NCI-H2029 treated with DMSO at 0.1 percent for 48 hours (cell line): ENCODE results near the gene TSHZ2.
"Not testable (repeated sequence)": the region's sequence is repeated elsewhere in the genome, so short reads cannot be mapped to it uniquely, and the experiment has no call there.

ENCODE experiments used
- DNase-seq: peaks from one replicate; lab custom pipeline; 2025; lab: John Stamatoyannopoulos, UW

Gene TSHZ2

GRCh38 chr20:53513489-53514298, 541.5 kb downstream of the TSHZ2 start:
- DNase-seq: no peak

DNA sequence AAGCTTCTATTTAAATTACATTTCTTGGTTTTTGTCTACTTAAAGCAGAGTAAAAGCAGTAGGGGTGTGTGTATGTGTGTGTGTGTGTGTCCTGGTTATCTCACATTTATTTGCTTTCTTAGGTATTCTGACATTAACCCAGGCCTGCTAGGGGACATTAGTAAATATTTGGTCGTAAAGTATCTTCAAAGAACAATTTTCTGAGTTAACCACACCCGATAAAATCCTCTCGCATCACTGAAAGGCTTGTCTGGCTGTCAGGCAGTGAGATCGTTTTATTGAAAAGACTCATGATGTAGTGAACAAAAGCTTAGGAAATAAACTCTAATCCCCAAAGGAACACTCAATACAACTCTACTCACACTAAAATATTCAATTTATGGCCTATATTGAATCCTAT, 543.6 kb downstream of the TSHZ2 start:
- no peak for DNase-seq

DNA sequence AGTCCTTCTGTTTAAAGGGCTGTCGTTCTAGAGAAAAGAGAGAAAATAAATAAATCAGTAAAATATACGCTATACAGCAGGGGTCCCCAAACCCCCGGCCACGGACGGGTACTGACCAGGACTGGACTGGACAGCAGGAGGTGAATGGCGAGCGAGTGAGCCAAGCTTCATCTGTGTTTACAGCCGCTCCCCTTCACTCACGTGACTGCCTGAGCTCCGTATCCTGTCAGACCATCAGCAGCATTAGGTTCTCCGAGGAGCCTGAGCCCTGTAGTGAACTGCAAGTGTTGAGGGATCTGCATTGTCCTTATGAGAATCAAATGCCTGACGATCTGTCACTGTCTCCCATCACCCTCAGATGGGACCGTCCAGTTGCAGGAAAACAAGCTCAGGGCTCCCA, 545.0 kb downstream of the TSHZ2 start:
- DNase-seq: no peak

DNA sequence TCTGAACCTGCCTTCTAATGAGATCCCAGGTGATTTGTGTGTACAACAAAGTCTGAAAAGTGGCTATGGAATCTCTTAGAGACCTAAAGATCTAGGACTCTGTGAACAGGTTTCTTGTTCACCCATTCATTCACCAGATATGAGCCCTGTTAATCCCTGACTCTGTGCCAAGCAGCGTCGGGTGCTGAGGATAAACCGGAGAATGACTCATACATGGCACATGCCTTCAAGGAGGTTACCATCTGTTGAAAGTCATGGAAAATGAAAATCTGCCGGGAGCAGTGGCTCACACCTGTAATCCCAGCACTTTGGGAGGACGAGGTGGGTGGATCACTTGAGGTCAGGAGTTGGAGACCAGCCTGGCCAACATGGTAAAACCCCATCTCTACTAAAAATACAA, 549.3 kb downstream of the TSHZ2 start:
- not testable (repeated sequence) for DNase-seq

DNA sequence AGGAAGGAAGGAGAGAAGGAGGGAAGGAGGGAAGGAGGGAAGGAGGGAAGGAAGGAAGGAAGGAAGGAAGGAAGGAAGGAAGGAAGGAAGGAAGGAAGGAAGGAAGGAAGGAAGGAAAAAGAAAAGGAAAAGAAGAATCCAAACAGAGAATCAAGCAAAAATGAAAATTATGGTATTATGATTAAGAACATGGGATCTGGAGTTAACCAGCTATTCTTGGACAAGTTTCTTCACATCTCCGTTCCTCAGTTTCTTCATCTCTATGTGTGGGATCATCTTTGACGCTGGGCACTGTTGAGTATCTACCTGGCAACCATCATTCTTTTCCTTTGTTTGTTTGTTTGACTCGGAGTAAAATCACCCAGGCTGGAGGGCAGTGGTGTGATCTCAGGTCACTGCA, 549.9 kb downstream of the TSHZ2 start:
- no peak for DNase-seq

- no peak for DNase-seq
Measured at GRCh38 chr20:53522696-53523095, 550.5 kb downstream of the TSHZ2 start.

DNA sequence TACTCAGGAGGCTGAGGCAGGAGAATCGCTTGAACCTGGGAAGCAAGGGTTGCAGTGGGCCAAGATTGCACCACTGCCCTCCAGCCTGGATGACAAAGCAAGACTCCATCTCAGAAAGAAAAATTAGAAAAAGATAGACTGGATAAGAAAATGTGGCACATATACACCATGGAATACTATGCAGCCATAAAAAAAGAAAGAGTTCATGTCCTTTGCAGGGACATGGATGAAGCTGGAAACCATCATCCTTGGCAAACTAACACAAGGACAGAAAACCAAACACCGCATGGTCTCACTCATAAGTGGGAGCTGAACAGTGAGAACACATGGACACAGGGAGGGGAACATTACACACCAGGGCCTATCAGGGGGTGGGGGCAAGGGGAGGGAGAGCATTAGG, 551.5 kb downstream of the TSHZ2 start:
- not testable (repeated sequence) for DNase-seq

DNA sequence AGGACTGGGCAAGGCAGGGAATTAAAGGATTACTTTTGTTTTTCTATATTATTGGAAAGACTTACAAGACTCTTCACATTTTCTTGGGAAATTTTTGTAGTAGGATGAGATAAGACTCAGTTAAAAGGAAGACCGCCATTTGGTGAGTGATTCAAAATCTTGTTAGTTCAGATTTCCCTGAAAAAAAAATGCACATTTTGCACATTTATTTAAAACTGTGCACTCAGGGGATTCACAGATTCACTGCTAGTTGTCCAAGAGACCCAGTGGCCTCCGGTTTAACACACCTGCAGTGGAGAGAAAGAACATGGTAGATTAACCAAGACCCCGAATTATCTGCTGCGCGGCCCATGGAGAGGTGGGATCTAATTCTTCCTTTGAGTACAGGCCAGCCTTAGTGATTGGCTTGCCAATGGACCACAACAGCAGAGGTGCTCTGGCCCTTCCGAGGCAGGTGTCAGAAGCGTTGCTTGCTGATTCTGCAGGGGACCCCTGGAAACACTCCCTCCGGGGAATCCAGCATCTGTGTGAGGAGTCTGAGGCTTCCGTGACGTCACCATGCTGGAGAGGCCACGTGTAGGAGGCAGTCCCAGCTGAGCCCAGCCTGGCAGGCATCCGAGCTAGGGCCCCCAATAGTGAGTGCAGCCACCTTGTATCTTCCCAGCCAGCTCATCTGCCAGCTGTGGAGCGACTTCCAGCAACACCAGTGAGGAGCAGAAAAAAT, 552.6 kb downstream of the TSHZ2 start:
- DNase-seq: no peak

- no peak for DNase-seq
Measured at GRCh38 chr20:53527196-53527595, 555.0 kb downstream of the TSHZ2 start.

DNA sequence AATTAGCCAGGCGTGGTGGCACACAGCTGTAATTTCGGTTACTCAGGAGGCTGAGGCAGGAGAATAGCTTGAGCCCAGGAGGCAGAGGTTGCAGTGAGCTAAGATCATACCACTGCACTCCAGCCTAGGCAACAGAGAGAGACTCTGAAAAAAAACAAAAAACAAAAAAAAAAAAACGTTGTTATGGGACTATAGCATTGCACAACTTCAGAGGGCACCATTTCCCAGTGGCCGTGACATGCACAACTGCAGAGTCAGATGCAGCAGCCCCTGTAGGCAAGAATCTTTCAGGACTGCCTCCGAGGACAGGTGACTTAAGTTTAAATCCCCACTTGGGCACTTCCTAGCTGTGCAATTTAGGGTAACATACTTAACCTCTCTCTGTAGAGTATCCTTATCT, 557.5 kb downstream of the TSHZ2 start:
- DNase-seq: no peak

- DNase-seq: no peak
Measured at GRCh38 chr20:53530440-53530839, 558.3 kb downstream of the TSHZ2 start.

GRCh38 chr20:53532654-53533312, 560.6 kb downstream of the TSHZ2 start:
- not testable (repeated sequence) for DNase-seq

GRCh38 chr20:53533500-53533899, 561.3 kb downstream of the TSHZ2 start:
- no peak for DNase-seq

DNA sequence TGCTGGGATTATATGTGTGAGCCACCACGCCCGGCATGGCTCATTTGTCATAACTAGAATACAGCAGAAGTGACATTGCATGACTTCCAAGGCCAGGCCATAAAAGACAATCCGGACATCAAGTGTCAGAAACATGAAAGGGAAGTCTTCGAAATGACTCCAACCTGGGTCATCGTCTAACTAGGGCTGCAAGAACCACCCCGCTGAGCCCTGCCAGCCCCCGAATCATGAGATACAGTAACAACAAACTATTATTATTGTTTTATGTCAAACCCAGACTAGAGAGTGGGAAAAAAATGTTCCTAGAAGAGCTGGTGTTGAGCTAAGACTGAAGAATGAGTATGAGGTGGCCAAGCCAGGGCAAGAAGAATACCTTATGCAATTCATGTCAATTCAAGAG, 561.9 kb downstream of the TSHZ2 start:
- DNase-seq: no peak

DNA sequence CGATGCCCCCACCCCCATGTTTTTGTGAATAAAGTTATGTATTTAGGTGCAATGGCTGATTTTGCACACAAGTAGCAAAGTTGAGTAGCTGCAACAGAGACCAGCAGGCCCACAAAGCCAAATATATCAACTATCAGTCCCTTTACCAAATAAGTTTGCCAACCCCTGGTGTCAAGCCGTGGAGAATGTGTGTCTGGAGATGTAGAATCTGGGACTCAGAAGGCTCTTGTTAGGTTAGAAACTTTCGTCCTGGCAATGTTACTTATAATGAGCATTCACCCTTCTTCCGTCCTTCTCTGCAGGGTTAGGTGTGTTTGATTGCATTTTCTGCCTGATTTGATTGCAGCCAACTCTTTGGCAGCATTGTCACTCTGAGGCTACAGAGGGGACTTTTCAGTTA, 563.7 kb downstream of the TSHZ2 start:
- no peak for DNase-seq

DNA sequence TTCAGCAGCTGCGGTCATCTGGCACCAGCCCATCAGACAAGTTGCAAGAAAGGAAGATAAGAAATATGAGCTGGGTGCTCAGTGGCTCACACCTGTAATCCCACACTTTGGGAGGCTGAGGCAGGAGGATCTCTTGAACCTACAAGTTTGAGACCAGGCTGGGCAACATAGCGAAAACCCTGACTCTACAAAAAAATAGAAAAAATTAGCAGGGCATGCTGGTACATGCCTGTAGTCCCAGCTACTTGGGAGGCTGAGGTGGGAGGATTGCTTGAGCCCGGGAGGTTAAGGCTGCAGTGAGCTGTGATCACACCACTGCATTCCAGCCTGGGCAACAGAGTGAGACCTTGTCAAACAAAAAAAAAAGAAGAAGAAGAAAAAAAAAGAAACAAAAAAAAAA, 564.2 kb downstream of the TSHZ2 start:
- not testable (repeated sequence) for DNase-seq

- DNase-seq: no peak
Measured at GRCh38 chr20:53539516-53539915, 567.4 kb downstream of the TSHZ2 start.
